ENCODE data around the gene MAP3K5.

- TF ChIP-seq CTCF (IDR thresholded peaks at IDR 0.05) = no peak
- no peak for TF ChIP-seq POLR2A (IDR thresholded peaks at IDR 0.05; ENCODE audit: low read depth)
- no peak for TF ChIP-seq POLR2AphosphoS5 (IDR thresholded peaks at IDR 0.05)
- TF ChIP-seq EP300 (IDR thresholded peaks at IDR 0.05) = no peak
Measured at GRCh38 chr6:136538836-136539235, 253.4 kb downstream of the MAP3K5 start.
